ENCODE data around the gene MARS1.

- no peak for TF ChIP-seq POLR2A (IDR thresholded peaks at IDR 0.05; ENCODE audit: low read length)
- no peak for TF ChIP-seq GATA1 (IDR thresholded peaks at IDR 0.05; ENCODE audit: low read depth, low read length)
These were observed 58.1 kb downstream of the MARS1 start for GRCh38 chr12:57545809-57546437.

All from erythroblast (primary cell).